HCT116 (cell line): Measurements from ENCODE around the gene CARNS1. TPM values are rescaled to one million over a fixed set of nuclear protein-coding genes. Genes with fewer than 3 reads are reported as not detected.

ENCODE experiments used
- ATAC-seq: fragments of 200-7000 bp; cut with Tn5 transposase; 2 replicates; pipeline ENCODE4 v1.9.1; 2020; ENCODE audit warnings: mild to moderate bottlenecking, moderate library complexity
- BruUV-seq: library from RNA; stranded (reverse); fragments of 400-500 nt; replicated peaks from 2 replicates; lab custom pipeline; 2021; lab: Mats Ljungman, UMichigan
- CTCF ChIA-PET: fragments of 300-600 bp; sonication (Branson Sonifier 250); formaldehyde crosslinking; loops from one replicate; lab custom pipeline; 2021; ENCODE audit warnings: antibody characterized with exemption; lab: Charles Lee
- POLR2A ChIA-PET: fragments of 300-600, 350-600 bp; sonication (Branson Sonifier 250); formaldehyde crosslinking; loops from one replicate; lab custom pipeline; 2021; ENCODE audit warnings: antibody characterized with exemption; lab: Charles Lee
- RAD21 ChIA-PET, 2 experiments: fragments of 300-600 bp; sonication (Branson Sonifier 250); formaldehyde crosslinking; loops; one replicate each; lab custom pipeline; 2023; ENCODE audit warnings: low total read pairs in 2 of 2; ENCODE audit not compliant: uncharacterized antibody in 2 of 2, unreplicated experiment in 2 of 2, low non-redundant PET in 1 of 2; lab: Charles Lee
- DNase-seq: peaks from one replicate; pipeline ENCODE4 v3.0.0-alpha.2; 2010; ENCODE audit warnings: low read depth, low spot score
- H2AFZ ChIP-seq: fragments of 200-600 bp; shearing (Covaris generic), sonication (generic); 2 replicates; pipeline ENCODE4 v1.6.1; 2017; ENCODE audit warnings: low read depth, mixed run types, mixed read lengths, antibody characterized with exemption, low read length; ENCODE audit not compliant: poor library complexity, severe bottlenecking
- H3K27ac ChIP-seq: 2 replicates; pipeline ENCODE4 v1.5.1; 2012; ENCODE audit warnings: low read depth, low read length
- H3K27me3 ChIP-seq: fragments of 200-600 bp; sonication (generic); 2 replicates; pipeline ENCODE4 v1.6.1; 2016; ENCODE audit warnings: mixed run types, low read length, mixed read lengths; ENCODE audit not compliant: insufficient read depth
- H3K36me3 ChIP-seq, 2 experiments: fragments of 200-500 bp in 1 of 2; fragments of 200-600 bp in 1 of 2; sonication (Bioruptor generic) in 1 of 2; sonication (generic) in 1 of 2; 2 replicates each; pipeline versions ENCODE4 v1.5.1 to v1.6.1; 2014 to 2016; ENCODE audit warnings: low read length in 2 of 2, inconsistent platforms in 1 of 2, mixed read lengths in 1 of 2, mixed run types in 1 of 2; ENCODE audit not compliant: insufficient read depth in 2 of 2, control insufficient read depth in 1 of 2
- H3K4me1 ChIP-seq, 2 experiments: fragments of 200-600 bp in 1 of 2; sonication (generic) in 1 of 2; 2 replicates each; pipeline versions ENCODE4 v1.5.1 to v1.6.1; 2012 to 2017; ENCODE audit warnings: low read length in 2 of 2, inconsistent platforms in 1 of 2, mild to moderate bottlenecking in 1 of 2, mixed read lengths in 1 of 2, mixed run types in 1 of 2, moderate library complexity in 1 of 2; ENCODE audit not compliant: insufficient read depth in 2 of 2, control insufficient read depth in 1 of 2
- H3K4me2 ChIP-seq: fragments of 200-600 bp; sonication (generic); 2 replicates; pipeline ENCODE4 v1.6.1; 2017; ENCODE audit warnings: mixed run types, low read length, mixed read lengths
- H3K4me3 ChIP-seq, 2 experiments: fragments of 200-600 bp in 1 of 2; sonication (generic) in 1 of 2; replicated peaks in 1 of 2; 2 replicates each; pipeline ENCODE4 v1.5.1; 2011 to 2016; ENCODE audit warnings: low read length in 2 of 2, control low read depth in 1 of 2, low read depth in 1 of 2, mild to moderate bottlenecking in 1 of 2, mixed read lengths in 1 of 2, mixed run types in 1 of 2
- H3K79me2 ChIP-seq: fragments of 200-600 bp; sonication (generic); 2 replicates; pipeline ENCODE4 v1.6.1; 2017; ENCODE audit warnings: mild to moderate bottlenecking, mixed run types, low read length, moderate library complexity, mixed read lengths; ENCODE audit not compliant: insufficient read depth
- H3K9ac ChIP-seq: fragments of 200-600 bp; sonication (generic); 2 replicates; pipeline ENCODE4 v1.6.1; 2016; ENCODE audit warnings: low read length, mixed read lengths
- H3K9me2 ChIP-seq: fragments of 200-600 bp; sonication (generic), shearing (Covaris generic); 2 replicates; pipeline ENCODE4 v1.6.1; 2017; ENCODE audit warnings: mixed run types, mild to moderate bottlenecking, moderate library complexity; ENCODE audit not compliant: insufficient read depth
- H3K9me3 ChIP-seq, 2 experiments: fragments of 200-500 bp in 1 of 2; fragments of 200-600 bp in 1 of 2; sonication (Bioruptor generic) in 1 of 2; sonication (generic) in 1 of 2; 2 replicates each; pipeline ENCODE4 v1.6.1; 2014 to 2017; ENCODE audit warnings: low read length in 2 of 2, mixed read lengths in 2 of 2, inconsistent platforms in 1 of 2, low read depth in 1 of 2, mild to moderate bottlenecking in 1 of 2, mixed run types in 1 of 2, moderate library complexity in 1 of 2; ENCODE audit not compliant: control insufficient read depth in 1 of 2, insufficient read depth in 1 of 2
- H4K20me1 ChIP-seq: fragments of 200-600 bp; sonication (generic), shearing (Covaris generic); 2 replicates; pipeline ENCODE4 v1.6.1; 2017; ENCODE audit warnings: mixed run types, mild to moderate bottlenecking, moderate library complexity; ENCODE audit not compliant: insufficient read depth
- EGR1 ChIP-seq: IDR thresholded peaks from 2 replicates; pipeline ENCODE4 v1.6.1; 2012; ENCODE audit warnings: low read depth
- EZH2phosphoT487 ChIP-seq: fragments of 200-600 bp; IDR thresholded peaks from 2 replicates; pipeline ENCODE4 v1.6.1; 2018; ENCODE audit warnings: antibody characterized with exemption, borderline replicate concordance
- FOSL1 ChIP-seq: IDR thresholded peaks from 2 replicates; pipeline ENCODE4 v1.6.1; 2012; ENCODE audit warnings: low read depth
- YY1 ChIP-seq: IDR thresholded peaks from 2 replicates; pipeline ENCODE4 v1.6.1; 2011; ENCODE audit warnings: low read length, low read depth, moderate library complexity, mild to moderate bottlenecking; ENCODE audit not compliant: insufficient replicate concordance; ENCODE audit errors: extremely low read depth
- ZFX ChIP-seq: fragments of 450-650 bp; IDR thresholded peaks from 2 replicates; pipeline ENCODE4 v1.6.1; 2017
- intact Hi-C: fragments of 100-400 bp; cut with micrococcal nuclease; formaldehyde crosslinking; loops from 2 replicates; pipeline ENCODE4 v1.10.0; 2022
- total RNA-seq: library from RNA; stranded (reverse); gene quantifications from one replicate; pipeline ENCODE4 v1.2.1, GENCODE V29; 2021; ENCODE audit not compliant: unreplicated experiment
- TF ChIP-seq, protein P1 (sequence below): IDR thresholded peaks from 2 replicates; pipeline ENCODE4 v1.6.1; 2011; ENCODE audit warnings: mild to moderate bottlenecking, low read length, moderate library complexity; ENCODE audit not compliant: insufficient replicate concordance; ENCODE audit errors: extremely low read depth
- TF ChIP-seq, protein P2 (sequence below): IDR thresholded peaks from 2 replicates; pipeline ENCODE4 v1.6.1; 2012

The CARNS1 gene
- total RNA-seq, 1 experiment from 2014 or later, result 1.0 TPM

DNA sequence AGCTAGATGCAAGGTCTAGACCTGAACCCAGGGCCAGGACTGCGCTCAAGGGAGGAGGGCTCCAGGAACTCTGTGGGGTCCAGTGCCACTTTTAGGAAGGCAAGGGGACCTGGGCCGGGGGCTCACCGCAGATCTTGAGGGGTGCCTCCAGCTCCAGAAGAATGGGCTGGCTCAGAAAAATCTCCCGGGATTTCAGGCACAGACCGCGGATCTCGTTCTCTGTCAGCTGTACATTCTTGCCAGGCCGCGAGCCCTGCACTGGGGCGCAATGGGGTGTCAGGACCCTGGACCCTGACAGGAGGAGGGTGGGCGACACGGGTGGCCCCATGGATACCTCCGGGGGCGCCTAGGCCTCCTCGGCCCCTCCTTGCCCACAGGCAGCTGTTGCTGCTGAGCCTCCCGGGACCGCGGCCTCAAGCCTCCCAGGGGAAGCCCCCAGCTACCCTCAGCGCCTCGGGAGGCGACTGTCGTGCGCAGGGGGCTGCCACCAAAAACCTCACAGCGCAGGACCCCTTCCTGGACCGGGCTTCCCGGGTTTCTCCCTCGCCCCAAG lies 14.5 kb upstream of the CARNS1 start:
- POLR2A ChIA-PET, result interaction anchor here (0.6 to 1.8 kb wide), 8 partner anchors 9 to 84 kb away, joined by 3 to 8 read pairs (median 4); partner anchors contain the start of genes POLD4 and RAD9A
- Histone ChIP-seq H3K9me3 (no peaks in the 10 kb centered on the region), H3K36me3 (peaks cover 13 to 31% of the 10 kb centered on the region in 2 experiments; a peak in 3 of 4 replicates), H3K4me1 (peaks cover 9 to 18% of the 10 kb centered on the region in 2 experiments), H2AFZ (no peak overlapping the region), H3K9me2 (no peaks in the 10 kb centered on the region), H3K4me2 (peak overlapping the region; percentile 96), H3K9ac (peak overlapping the region; percentile 96), H3K27me3 (no peaks in the 10 kb centered on the region), H3K27ac (peak overlapping the region; percentile 99), H3K79me2 (peaks cover 24% of the 10 kb centered on the region), H4K20me1 (no peaks in the 10 kb centered on the region), H3K4me3 (peak overlapping the region; percentile 82 to 90)
- TF ChIP-seq EZH2phosphoT487 (no peak), EGR1 (no peak), FOSL1 (no peak), ZFX (peak; percentile 48; the same call in 1 of the 2 replicates), YY1 (no peak)
- TF ChIP-seq, protein P1, sequence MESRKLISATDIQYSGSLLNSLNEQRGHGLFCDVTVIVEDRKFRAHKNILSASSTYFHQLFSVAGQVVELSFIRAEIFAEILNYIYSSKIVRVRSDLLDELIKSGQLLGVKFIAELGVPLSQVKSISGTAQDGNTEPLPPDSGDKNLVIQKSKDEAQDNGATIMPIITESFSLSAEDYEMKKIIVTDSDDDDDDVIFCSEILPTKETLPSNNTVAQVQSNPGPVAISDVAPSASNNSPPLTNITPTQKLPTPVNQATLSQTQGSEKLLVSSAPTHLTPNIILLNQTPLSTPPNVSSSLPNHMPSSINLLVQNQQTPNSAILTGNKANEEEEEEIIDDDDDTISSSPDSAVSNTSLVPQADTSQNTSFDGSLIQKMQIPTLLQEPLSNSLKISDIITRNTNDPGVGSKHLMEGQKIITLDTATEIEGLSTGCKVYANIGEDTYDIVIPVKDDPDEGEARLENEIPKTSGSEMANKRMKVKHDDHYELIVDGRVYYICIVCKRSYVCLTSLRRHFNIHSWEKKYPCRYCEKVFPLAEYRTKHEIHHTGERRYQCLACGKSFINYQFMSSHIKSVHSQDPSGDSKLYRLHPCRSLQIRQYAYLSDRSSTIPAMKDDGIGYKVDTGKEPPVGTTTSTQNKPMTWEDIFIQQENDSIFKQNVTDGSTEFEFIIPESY, result no peak
- TF ChIP-seq, protein P2, sequence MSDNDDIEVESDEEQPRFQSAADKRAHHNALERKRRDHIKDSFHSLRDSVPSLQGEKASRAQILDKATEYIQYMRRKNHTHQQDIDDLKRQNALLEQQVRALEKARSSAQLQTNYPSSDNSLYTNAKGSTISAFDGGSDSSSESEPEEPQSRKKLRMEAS, result no peak
- CTCF ChIA-PET, result interaction anchor here (0.6 to 2.1 kb wide), 21 partner anchors 10 to 229 kb away, joined by 3 to 17 read pairs (median 6); partner anchors contain the start of genes AIP, NUDT8, PITPNM1 and POLD4
- DNase-seq (no peak), ATAC-seq (no peak)
- no TSS peak for BruUV-seq
- RAD21 ChIA-PET, result interaction anchor here (0.6 to 1.7 kb wide), 6 partner anchors 11 to 82 kb away, joined by 4 to 8 read pairs (median 4); partner anchors contain the start of genes AIP (in 1 of the 2) and TMEM134 (in 1 of the 2)
- intact Hi-C loops, result loop anchor here (1.0 kb wide), 1 partner anchor 106 kb away; no protein-coding TSS in a partner anchor
